ENCODE data around the gene STRADB. TPM values are rescaled to one million over a fixed set of nuclear protein-coding genes. Genes with fewer than 3 reads are reported as not detected.
A peak's percentile ranks its signal among the peaks of the same experiment; 100 is the strongest.

Gene STRADB
- total RNA-seq, 1 experiment from 2014 or later: 17.4 TPM

DNA sequence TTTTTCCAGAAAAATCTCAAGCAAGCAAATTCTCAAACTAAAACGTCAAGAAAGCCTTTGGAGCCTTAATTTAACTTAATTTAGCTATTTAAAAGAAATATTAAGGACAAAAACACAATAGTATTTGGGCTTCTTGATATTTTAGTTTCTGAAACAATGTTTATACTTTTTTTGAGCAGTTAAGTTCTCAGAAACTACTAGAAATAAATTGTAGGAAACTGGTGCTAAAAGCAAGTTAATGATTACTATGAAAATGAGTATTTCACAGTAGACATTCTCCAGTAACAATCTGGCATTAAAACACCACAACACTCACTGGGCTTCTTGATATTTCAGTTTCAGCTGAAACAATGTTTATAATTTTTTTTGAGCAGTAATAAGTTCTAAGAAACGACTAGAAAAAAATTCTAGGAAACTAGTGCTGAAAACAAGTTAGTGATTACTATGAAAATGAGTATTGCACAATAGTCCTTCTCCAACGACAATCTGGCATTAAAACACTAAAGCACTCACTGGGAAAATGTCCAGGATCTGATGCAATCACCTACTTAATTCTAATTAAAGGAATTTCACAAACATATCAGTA lies 45.4 kb upstream of the STRADB start (continued):
- TF ChIP-seq, protein P1, sequence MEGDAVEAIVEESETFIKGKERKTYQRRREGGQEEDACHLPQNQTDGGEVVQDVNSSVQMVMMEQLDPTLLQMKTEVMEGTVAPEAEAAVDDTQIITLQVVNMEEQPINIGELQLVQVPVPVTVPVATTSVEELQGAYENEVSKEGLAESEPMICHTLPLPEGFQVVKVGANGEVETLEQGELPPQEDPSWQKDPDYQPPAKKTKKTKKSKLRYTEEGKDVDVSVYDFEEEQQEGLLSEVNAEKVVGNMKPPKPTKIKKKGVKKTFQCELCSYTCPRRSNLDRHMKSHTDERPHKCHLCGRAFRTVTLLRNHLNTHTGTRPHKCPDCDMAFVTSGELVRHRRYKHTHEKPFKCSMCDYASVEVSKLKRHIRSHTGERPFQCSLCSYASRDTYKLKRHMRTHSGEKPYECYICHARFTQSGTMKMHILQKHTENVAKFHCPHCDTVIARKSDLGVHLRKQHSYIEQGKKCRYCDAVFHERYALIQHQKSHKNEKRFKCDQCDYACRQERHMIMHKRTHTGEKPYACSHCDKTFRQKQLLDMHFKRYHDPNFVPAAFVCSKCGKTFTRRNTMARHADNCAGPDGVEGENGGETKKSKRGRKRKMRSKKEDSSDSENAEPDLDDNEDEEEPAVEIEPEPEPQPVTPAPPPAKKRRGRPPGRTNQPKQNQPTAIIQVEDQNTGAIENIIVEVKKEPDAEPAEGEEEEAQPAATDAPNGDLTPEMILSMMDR (IDR thresholded peaks at IDR 0.05 in 2 of 3, conservative IDR thresholded peaks at IDR 0.05 in 1 of 3; ENCODE audit: borderline replicate concordance in 1 of 3, insufficient read depth in 1 of 3, low read depth in 2 of 3, low read length in 2 of 3): no peak
- TF ChIP-seq SIN3A (IDR thresholded peaks at IDR 0.05; ENCODE audit: low read depth) (no peak), ELF1 (IDR thresholded peaks at IDR 0.05; ENCODE audit: borderline replicate concordance, low read depth) (no peak), CBX3 (IDR thresholded peaks at IDR 0.05; ENCODE audit: low read depth) (peak; percentile 58; the same call in 1 of the 2 replicates)
- TF ChIP-seq, protein P2, sequence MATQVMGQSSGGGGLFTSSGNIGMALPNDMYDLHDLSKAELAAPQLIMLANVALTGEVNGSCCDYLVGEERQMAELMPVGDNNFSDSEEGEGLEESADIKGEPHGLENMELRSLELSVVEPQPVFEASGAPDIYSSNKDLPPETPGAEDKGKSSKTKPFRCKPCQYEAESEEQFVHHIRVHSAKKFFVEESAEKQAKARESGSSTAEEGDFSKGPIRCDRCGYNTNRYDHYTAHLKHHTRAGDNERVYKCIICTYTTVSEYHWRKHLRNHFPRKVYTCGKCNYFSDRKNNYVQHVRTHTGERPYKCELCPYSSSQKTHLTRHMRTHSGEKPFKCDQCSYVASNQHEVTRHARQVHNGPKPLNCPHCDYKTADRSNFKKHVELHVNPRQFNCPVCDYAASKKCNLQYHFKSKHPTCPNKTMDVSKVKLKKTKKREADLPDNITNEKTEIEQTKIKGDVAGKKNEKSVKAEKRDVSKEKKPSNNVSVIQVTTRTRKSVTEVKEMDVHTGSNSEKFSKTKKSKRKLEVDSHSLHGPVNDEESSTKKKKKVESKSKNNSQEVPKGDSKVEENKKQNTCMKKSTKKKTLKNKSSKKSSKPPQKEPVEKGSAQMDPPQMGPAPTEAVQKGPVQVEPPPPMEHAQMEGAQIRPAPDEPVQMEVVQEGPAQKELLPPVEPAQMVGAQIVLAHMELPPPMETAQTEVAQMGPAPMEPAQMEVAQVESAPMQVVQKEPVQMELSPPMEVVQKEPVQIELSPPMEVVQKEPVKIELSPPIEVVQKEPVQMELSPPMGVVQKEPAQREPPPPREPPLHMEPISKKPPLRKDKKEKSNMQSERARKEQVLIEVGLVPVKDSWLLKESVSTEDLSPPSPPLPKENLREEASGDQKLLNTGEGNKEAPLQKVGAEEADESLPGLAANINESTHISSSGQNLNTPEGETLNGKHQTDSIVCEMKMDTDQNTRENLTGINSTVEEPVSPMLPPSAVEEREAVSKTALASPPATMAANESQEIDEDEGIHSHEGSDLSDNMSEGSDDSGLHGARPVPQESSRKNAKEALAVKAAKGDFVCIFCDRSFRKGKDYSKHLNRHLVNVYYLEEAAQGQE (IDR thresholded peaks at IDR 0.05; ENCODE audit: low read depth): no peak

DNA sequence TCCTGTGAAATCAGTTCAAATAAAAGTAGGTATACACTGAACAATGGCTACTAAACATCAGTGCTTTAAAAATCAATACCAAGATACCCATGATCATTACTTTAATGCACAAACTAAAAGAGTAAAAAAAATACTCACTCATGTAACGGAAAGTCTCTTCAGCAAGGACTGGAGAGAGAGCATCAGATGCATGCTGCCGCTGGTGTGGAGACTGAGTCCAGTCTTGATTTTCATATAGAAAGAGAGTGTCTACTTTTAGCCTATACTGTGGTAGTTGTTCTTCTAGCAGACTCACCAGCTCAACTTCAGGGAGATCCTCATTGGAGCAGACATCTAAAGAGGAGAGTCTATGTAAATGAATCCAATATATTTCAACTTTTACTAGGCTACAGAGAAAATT lies 44.3 kb upstream of the STRADB start:
- BruUV-seq (replicated peaks): no TSS peak
- intact Hi-C loops (cut with micrococcal nuclease): no loop called here

More for the DNA sequence above, 44.3 kb upstream of the STRADB start:
- RAD21 ChIA-PET (ENCODE audit: low non-redundant PET in 1 of 2, low total read pairs in 2 of 2, uncharacterized antibody in 2 of 2, unreplicated experiment in 2 of 2): no interaction called here
- Histone ChIP-seq H3K4me2 (ENCODE audit: low read length) (no peak overlapping the region), H3K27ac (ENCODE audit: low read depth, low read length) (no peak overlapping the region), H3K79me2 (ENCODE audit: insufficient read depth, low read length) (no peaks in the 10 kb centered on the region), H4K20me1 (ENCODE audit: insufficient read depth) (no peaks in the 10 kb centered on the region), H3K9me2 (ENCODE audit: insufficient read depth) (0 out of 2 replicates have a peak, but pooled peaks cover under 1% of the 10 kb centered on the region), H3K36me3 (ENCODE audit: control insufficient read depth in 1 of 2, insufficient read depth in 2 of 2, low read length in 2 of 2) (no peaks in the 10 kb centered on the region), H2AFZ (ENCODE audit: low read depth, low read length, poor library complexity, severe bottlenecking) (no peak overlapping the region), H3K4me3 (replicated peaks in 1 of 2; ENCODE audit: low read depth in 1 of 2, low read length in 2 of 2) (no peak overlapping the region), H3K4me1 (ENCODE audit: control insufficient read depth in 1 of 2, insufficient read depth in 2 of 2, low read length in 2 of 2) (peaks cover 8 to 24% of the 10 kb centered on the region in 2 experiments), H3K9ac (ENCODE audit: low read length) (no peak overlapping the region), H3K27me3 (ENCODE audit: insufficient read depth, low read length) (no peaks in the 10 kb centered on the region), H3K9me3 (ENCODE audit: control insufficient read depth in 1 of 2, insufficient read depth in 1 of 2, low read depth in 1 of 2, low read length in 2 of 2) (no peaks in the 10 kb centered on the region)
- DNase-seq (ENCODE audit: low read depth, low spot score) (no peak), ATAC-seq (no peak; the same call in 1 of the 2 replicates)
- TF ChIP-seq SP1 (IDR thresholded peaks at IDR 0.05; ENCODE audit: low read depth): no peak
- no peak for TF ChIP-seq POLR2AphosphoS5 (IDR thresholded peaks at IDR 0.05; ENCODE audit: low read depth, low read length)
- TF ChIP-seq CBX3 (IDR thresholded peaks at IDR 0.05; ENCODE audit: low read depth): no peak
- TF ChIP-seq ZNF274 (IDR thresholded peaks at IDR 0.05; ENCODE audit: low read depth, low read length): no peak
- TF ChIP-seq RAD21 (IDR thresholded peaks at IDR 0.05; ENCODE audit: low read depth): no peak
- TF ChIP-seq FOSL1 (IDR thresholded peaks at IDR 0.05; ENCODE audit: low read depth): no peak
- POLR2A ChIA-PET: no interaction called here
- CTCF ChIA-PET: no interaction called here

Measured in HCT116 (cell line).